Measurements from ENCODE around the gene NCOA1. TPM values are rescaled to one million over a fixed set of nuclear protein-coding genes. Genes with fewer than 3 reads are reported as not detected.

NCOA1 gene
- total RNA-seq, 4 donors from 2014 or later: 29.9 to 51.9 (median 40.1) TPM

GRCh38 chr2:24513281-24514071, 22.4 kb downstream of the NCOA1 start:
- intact Hi-C loops (cut with DNase I): no loop called here
- H3K36me3 ChIP-seq: no peaks in the 10 kb centered on the region

GRCh38 chr2:24514820-24515219, 23.8 kb downstream of the NCOA1 start:
- no peaks in the 10 kb centered on the region for H3K36me3 ChIP-seq
- no peaks in the 10 kb centered on the region for H3K9me3 ChIP-seq
- DNase-seq: no peak
- no peaks in the 10 kb centered on the region for H3K27me3 ChIP-seq
- peaks cover 13 to 19% of the 10 kb centered on the region in 2 donors for H3K4me1 ChIP-seq
- 71 to 89% methylated on average over 2 of the region's 2 CpGs for WGBS, 2 donors
- TF ChIP-seq CTCF (IDR thresholded peaks at IDR 0.05) (no peak), POLR2A (IDR thresholded peaks at IDR 0.05) (no peak)
- H3K4me3 ChIP-seq (replicated peaks in 1 of 3): no peak overlapping the region
- intact Hi-C loops (cut with DNase I): no loop called here
- no peak overlapping the region for H3K27ac ChIP-seq

More at GRCh38 chr2:24513281-24514071, 22.4 kb downstream of the NCOA1 start:
- no peak overlapping the region for H3K27ac ChIP-seq
- no peaks in the 10 kb centered on the region for H3K9me3 ChIP-seq
- H3K27me3 ChIP-seq: no peaks in the 10 kb centered on the region
- TF ChIP-seq CTCF (IDR thresholded peaks at IDR 0.05) (no peak), POLR2A (IDR thresholded peaks at IDR 0.05) (no peak)
- 95 to 96% methylated on average over 9 of the region's 9 CpGs for WGBS, 2 donors
- H3K4me1 ChIP-seq: peaks cover 13 to 19% of the 10 kb centered on the region in 2 donors
- H3K4me3 ChIP-seq (replicated peaks in 1 of 3): no peak overlapping the region
- DNase-seq: no peak

- Histone ChIP-seq H3K27me3 (no peaks in the 10 kb centered on the region), H3K27ac (no peak overlapping the region), H3K4me3 (replicated peaks in 1 of 3) (no peak overlapping the region), H3K4me1 (peaks cover 13 to 19% of the 10 kb centered on the region in 2 donors), H3K9me3 (no peaks in the 10 kb centered on the region), H3K36me3 (no peaks in the 10 kb centered on the region)
- DNase-seq: no peak
- WGBS, 2 donors: 89 to 96% methylated on average over 2 of the region's 2 CpGs
- intact Hi-C loops (cut with DNase I): no loop called here
- TF ChIP-seq CTCF (IDR thresholded peaks at IDR 0.05): no peak
- TF ChIP-seq POLR2A (IDR thresholded peaks at IDR 0.05): no peak
These were observed 24.3 kb downstream of the NCOA1 start for GRCh38 chr2:24515335-24515734.

GRCh38 chr2:24515831-24516230, 24.8 kb downstream of the NCOA1 start:
- Histone ChIP-seq H3K36me3 (no peaks in the 10 kb centered on the region), H3K4me3 (replicated peaks in 1 of 3) (no peak overlapping the region), H3K4me1 (peaks cover 13 to 19% of the 10 kb centered on the region in 2 donors), H3K27ac (no peak overlapping the region), H3K9me3 (no peaks in the 10 kb centered on the region), H3K27me3 (no peaks in the 10 kb centered on the region)
- 91 to 100% methylated on average over 2 of the region's 2 CpGs for WGBS, 2 donors
- no peak for DNase-seq
- no peak for TF ChIP-seq POLR2A (IDR thresholded peaks at IDR 0.05)
- TF ChIP-seq CTCF (IDR thresholded peaks at IDR 0.05): no peak
- intact Hi-C loops (cut with DNase I): no loop called here

- Histone ChIP-seq H3K4me1 (peaks cover 7 to 12% of the 10 kb centered on the region in 2 donors), H3K27ac (no peak overlapping the region), H3K27me3 (no peaks in the 10 kb centered on the region), H3K4me3 (replicated peaks in 1 of 3) (no peak overlapping the region), H3K36me3 (no peaks in the 10 kb centered on the region), H3K9me3 (no peaks in the 10 kb centered on the region)
- WGBS, 2 donors: 87 to 90% methylated on average over 5 of the region's 5 CpGs
- DNase-seq: no peak
- intact Hi-C loops (cut with DNase I): no loop called here
- TF ChIP-seq CTCF (IDR thresholded peaks at IDR 0.05) (no peak), POLR2A (IDR thresholded peaks at IDR 0.05) (no peak)
These were observed 26.2 kb downstream of the NCOA1 start for GRCh38 chr2:24517247-24517646.
